GM23338 (cell line): Measurements from ENCODE around the gene PRKD1.

Source experiments
- EZH2 ChIP-seq: fragments of 200-600 bp; sonication (generic); IDR thresholded peaks from one replicate; pipeline ENCODE4 v1.8.0; 2017; ENCODE audit warnings: antibody characterized with exemption, mild to moderate bottlenecking, low read depth; ENCODE audit not compliant: unreplicated experiment
- EZH2phosphoT487 ChIP-seq: fragments of 200-600 bp; sonication (generic); IDR thresholded peaks from one replicate; pipeline ENCODE4 v1.8.1; 2018; ENCODE audit warnings: antibody characterized with exemption; ENCODE audit not compliant: unreplicated experiment
- JUNB ChIP-seq: IDR thresholded peaks from one replicate; pipeline ENCODE4 v1.6.1; 2016; ENCODE audit warnings: antibody characterized with exemption; ENCODE audit not compliant: unreplicated experiment
- POLR2AphosphoS5 ChIP-seq: IDR thresholded peaks from 2 replicates; pipeline ENCODE4 v1.6.1; 2016; ENCODE audit warnings: antibody characterized with exemption, low read depth
- ZNF114 ChIP-seq: fragments of 250-450 bp; sonication (Bioruptor Pico); IDR thresholded peaks from 2 replicates; pipeline ENCODE4 v1.5.0; 2020; ENCODE audit warnings: mild to moderate bottlenecking, moderate library complexity
- ZNF331 ChIP-seq: fragments of 250-450 bp; sonication (Bioruptor Pico); IDR thresholded peaks from 2 replicates; pipeline ENCODE4 v1.5.0; 2020; ENCODE audit warnings: low read depth, mild to moderate bottlenecking, moderate library complexity
- TF ChIP-seq, protein P1 (sequence below), 2 experiments: fragments of 200-600 bp in 1 of 2; sonication (generic) in 1 of 2; conservative IDR thresholded peaks; 2 replicates each; pipeline versions ENCODE4 v1.5.1 to v1.6.1; 2016 to 2017; ENCODE audit warnings: antibody characterized with exemption in 2 of 2, low read depth in 2 of 2, mild to moderate bottlenecking in 2 of 2, moderate library complexity in 1 of 2
- TF ChIP-seq, protein P2 (sequence below): IDR thresholded peaks from one replicate; pipeline ENCODE4 v1.6.1; 2018; ENCODE audit warnings: antibody characterized with exemption; ENCODE audit not compliant: unreplicated experiment
- TF ChIP-seq, protein P3 (sequence below): IDR thresholded peaks from 2 replicates; pipeline ENCODE4 v1.6.1; 2016; ENCODE audit warnings: antibody characterized with exemption

DNA sequence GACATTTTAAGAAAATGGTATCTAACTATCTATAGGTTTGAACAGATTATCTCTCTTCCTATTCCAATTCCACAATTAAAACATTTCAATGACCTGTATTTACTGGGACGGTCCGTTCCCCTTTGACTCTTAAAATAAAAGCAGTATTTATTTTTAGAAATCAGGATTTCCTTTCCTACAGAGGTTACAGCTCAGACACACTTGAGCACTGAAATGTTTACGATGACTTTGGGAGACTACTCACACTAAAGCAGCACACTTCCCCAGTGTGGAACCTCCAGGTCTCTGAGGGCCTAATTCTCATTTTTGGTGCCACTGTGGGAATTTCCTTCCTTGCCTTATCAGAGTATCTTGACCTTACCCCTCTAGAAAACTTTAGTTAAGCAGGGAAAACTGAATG, 181.8 kb downstream of the PRKD1 start:
- TF ChIP-seq, protein P1, sequence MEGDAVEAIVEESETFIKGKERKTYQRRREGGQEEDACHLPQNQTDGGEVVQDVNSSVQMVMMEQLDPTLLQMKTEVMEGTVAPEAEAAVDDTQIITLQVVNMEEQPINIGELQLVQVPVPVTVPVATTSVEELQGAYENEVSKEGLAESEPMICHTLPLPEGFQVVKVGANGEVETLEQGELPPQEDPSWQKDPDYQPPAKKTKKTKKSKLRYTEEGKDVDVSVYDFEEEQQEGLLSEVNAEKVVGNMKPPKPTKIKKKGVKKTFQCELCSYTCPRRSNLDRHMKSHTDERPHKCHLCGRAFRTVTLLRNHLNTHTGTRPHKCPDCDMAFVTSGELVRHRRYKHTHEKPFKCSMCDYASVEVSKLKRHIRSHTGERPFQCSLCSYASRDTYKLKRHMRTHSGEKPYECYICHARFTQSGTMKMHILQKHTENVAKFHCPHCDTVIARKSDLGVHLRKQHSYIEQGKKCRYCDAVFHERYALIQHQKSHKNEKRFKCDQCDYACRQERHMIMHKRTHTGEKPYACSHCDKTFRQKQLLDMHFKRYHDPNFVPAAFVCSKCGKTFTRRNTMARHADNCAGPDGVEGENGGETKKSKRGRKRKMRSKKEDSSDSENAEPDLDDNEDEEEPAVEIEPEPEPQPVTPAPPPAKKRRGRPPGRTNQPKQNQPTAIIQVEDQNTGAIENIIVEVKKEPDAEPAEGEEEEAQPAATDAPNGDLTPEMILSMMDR (conservative IDR thresholded peaks at IDR 0.05; ENCODE audit: low read depth in 2 of 2), result no peak
- TF ChIP-seq POLR2AphosphoS5 (no peak), EZH2phosphoT487 (no peak), ZNF114 (CRISPR knock-in tag) (no peak), EZH2 (no peak), JUNB (no peak), ZNF331 (CRISPR knock-in tag) (no peak)
- TF ChIP-seq, protein P2, sequence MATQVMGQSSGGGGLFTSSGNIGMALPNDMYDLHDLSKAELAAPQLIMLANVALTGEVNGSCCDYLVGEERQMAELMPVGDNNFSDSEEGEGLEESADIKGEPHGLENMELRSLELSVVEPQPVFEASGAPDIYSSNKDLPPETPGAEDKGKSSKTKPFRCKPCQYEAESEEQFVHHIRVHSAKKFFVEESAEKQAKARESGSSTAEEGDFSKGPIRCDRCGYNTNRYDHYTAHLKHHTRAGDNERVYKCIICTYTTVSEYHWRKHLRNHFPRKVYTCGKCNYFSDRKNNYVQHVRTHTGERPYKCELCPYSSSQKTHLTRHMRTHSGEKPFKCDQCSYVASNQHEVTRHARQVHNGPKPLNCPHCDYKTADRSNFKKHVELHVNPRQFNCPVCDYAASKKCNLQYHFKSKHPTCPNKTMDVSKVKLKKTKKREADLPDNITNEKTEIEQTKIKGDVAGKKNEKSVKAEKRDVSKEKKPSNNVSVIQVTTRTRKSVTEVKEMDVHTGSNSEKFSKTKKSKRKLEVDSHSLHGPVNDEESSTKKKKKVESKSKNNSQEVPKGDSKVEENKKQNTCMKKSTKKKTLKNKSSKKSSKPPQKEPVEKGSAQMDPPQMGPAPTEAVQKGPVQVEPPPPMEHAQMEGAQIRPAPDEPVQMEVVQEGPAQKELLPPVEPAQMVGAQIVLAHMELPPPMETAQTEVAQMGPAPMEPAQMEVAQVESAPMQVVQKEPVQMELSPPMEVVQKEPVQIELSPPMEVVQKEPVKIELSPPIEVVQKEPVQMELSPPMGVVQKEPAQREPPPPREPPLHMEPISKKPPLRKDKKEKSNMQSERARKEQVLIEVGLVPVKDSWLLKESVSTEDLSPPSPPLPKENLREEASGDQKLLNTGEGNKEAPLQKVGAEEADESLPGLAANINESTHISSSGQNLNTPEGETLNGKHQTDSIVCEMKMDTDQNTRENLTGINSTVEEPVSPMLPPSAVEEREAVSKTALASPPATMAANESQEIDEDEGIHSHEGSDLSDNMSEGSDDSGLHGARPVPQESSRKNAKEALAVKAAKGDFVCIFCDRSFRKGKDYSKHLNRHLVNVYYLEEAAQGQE, result no peak
- TF ChIP-seq, protein P3, sequence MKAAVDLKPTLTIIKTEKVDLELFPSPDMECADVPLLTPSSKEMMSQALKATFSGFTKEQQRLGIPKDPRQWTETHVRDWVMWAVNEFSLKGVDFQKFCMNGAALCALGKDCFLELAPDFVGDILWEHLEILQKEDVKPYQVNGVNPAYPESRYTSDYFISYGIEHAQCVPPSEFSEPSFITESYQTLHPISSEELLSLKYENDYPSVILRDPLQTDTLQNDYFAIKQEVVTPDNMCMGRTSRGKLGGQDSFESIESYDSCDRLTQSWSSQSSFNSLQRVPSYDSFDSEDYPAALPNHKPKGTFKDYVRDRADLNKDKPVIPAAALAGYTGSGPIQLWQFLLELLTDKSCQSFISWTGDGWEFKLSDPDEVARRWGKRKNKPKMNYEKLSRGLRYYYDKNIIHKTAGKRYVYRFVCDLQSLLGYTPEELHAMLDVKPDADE, result no peak
